H9 (cell line): Measurements from ENCODE around the gene SH3BP2. TPM values are rescaled to one million over a fixed set of nuclear protein-coding genes. Genes with fewer than 3 reads are reported as not detected.

Source experiments
- DNase-seq: peaks from one replicate; pipeline ENCODE4 v3.0.0-alpha.2; 2017
- H2AFZ ChIP-seq: one replicate; pipeline ENCODE4 v1.6.1; 2013; ENCODE audit warnings: mild to moderate bottlenecking, low read length, control low read depth, moderate library complexity
- H2AK5ac ChIP-seq: 2 replicates; pipeline ENCODE4 v1.6.1; 2013; ENCODE audit warnings: low read length, control low read depth, mixed read lengths; ENCODE audit not compliant: insufficient read length
- H2BK120ac ChIP-seq: one replicate; pipeline ENCODE4 v1.6.1; 2013; ENCODE audit warnings: low read depth, mild to moderate bottlenecking, low read length, control low read depth, inconsistent platforms; ENCODE audit not compliant: poor library complexity, severe bottlenecking
- H2BK12ac ChIP-seq: 2 replicates; pipeline ENCODE4 v1.6.1; 2013; ENCODE audit warnings: low read length, control low read depth, mixed read lengths, low read depth; ENCODE audit not compliant: insufficient read length
- H2BK15ac ChIP-seq: 2 replicates; pipeline ENCODE4 v1.6.1; 2013; ENCODE audit warnings: low read depth, low read length, control low read depth
- H2BK20ac ChIP-seq: one replicate; pipeline ENCODE4 v1.6.1; 2013; ENCODE audit warnings: low read depth, mild to moderate bottlenecking, low read length, control low read depth, inconsistent platforms; ENCODE audit not compliant: poor library complexity, severe bottlenecking
- H2BK5ac ChIP-seq: 2 replicates; pipeline ENCODE4 v1.6.1; 2013; ENCODE audit warnings: low read length, control low read depth, mixed read lengths; ENCODE audit not compliant: insufficient read length
- H3K14ac ChIP-seq: 2 replicates; pipeline ENCODE4 v1.6.1; 2013; ENCODE audit warnings: low read length, control low read depth; ENCODE audit not compliant: insufficient read depth
- H3K18ac ChIP-seq: 2 replicates; pipeline ENCODE4 v1.6.1; 2013; ENCODE audit warnings: low read depth, mild to moderate bottlenecking, mixed read lengths, low read length, control low read depth; ENCODE audit not compliant: insufficient read length
- H3K23ac ChIP-seq: 2 replicates; pipeline ENCODE4 v1.6.1; 2013; ENCODE audit warnings: low read length, control low read depth, mixed read lengths, low read depth; ENCODE audit not compliant: insufficient read length
- H3K23me2 ChIP-seq: 2 replicates; pipeline ENCODE4 v1.6.1; 2013; ENCODE audit warnings: low read depth, mild to moderate bottlenecking, mixed read lengths, low read length, control low read depth; ENCODE audit not compliant: insufficient read length, poor library complexity, severe bottlenecking
- H3K27ac ChIP-seq: 2 replicates; pipeline ENCODE4 v1.5.1; 2013; ENCODE audit warnings: low read length, control low read depth, mixed read lengths, low read depth; ENCODE audit not compliant: insufficient read length
- H3K27me3 ChIP-seq: 2 replicates; pipeline ENCODE4 v1.6.1; 2013; ENCODE audit warnings: low read length, control low read depth, inconsistent platforms; ENCODE audit not compliant: insufficient read depth
- H3K4ac ChIP-seq: 2 replicates; pipeline ENCODE4 v1.6.1; 2013; ENCODE audit warnings: low read depth, mild to moderate bottlenecking, control low read depth, inconsistent platforms, low read length, moderate library complexity
- H3K4me1 ChIP-seq: 2 replicates; pipeline ENCODE4 v1.6.1; 2013; ENCODE audit warnings: low read length, control low read depth, inconsistent platforms; ENCODE audit not compliant: insufficient read depth
- H3K4me2 ChIP-seq: 2 replicates; pipeline ENCODE4 v1.6.1; 2013; ENCODE audit warnings: low read length, control low read depth, mixed read lengths; ENCODE audit not compliant: insufficient read length, insufficient read depth
- H3K56ac ChIP-seq: 2 replicates; pipeline ENCODE4 v1.6.1; 2013; ENCODE audit warnings: low read depth, mild to moderate bottlenecking, mixed read lengths, low read length, control low read depth; ENCODE audit not compliant: insufficient read length
- H3K79me1 ChIP-seq: 2 replicates; pipeline ENCODE4 v1.6.1; 2013; ENCODE audit warnings: low read depth, mild to moderate bottlenecking, moderate library complexity, low read length, control low read depth, inconsistent platforms; ENCODE audit not compliant: insufficient read depth, poor library complexity, severe bottlenecking
- H3K79me2 ChIP-seq: 2 replicates; pipeline ENCODE4 v1.6.1; 2013; ENCODE audit warnings: low read length, control low read depth, inconsistent platforms; ENCODE audit not compliant: insufficient read depth
- H3K9ac ChIP-seq: 2 replicates; pipeline ENCODE4 v1.6.1; 2013; ENCODE audit warnings: low read length, control low read depth, mixed read lengths; ENCODE audit not compliant: insufficient read length; ENCODE audit errors: extremely low read depth
- H3K9me3 ChIP-seq: one replicate; pipeline ENCODE4 v1.6.1; 2013; ENCODE audit warnings: low read depth, low read length, inconsistent platforms; ENCODE audit not compliant: control insufficient read depth
- H3T11ph ChIP-seq: one replicate; pipeline ENCODE4 v1.6.1; 2013; ENCODE audit warnings: mild to moderate bottlenecking, low read length, control low read depth, inconsistent platforms
- H4K20me1 ChIP-seq: one replicate; pipeline ENCODE4 v1.6.1; 2013; ENCODE audit not compliant: control insufficient read depth, insufficient read length, insufficient read depth
- H4K5ac ChIP-seq: 2 replicates; pipeline ENCODE4 v1.6.1; 2013; ENCODE audit warnings: low read depth, mild to moderate bottlenecking, mixed read lengths, low read length, control low read depth; ENCODE audit not compliant: insufficient read length
- H4K8ac ChIP-seq: replicated peaks from 2 replicates; pipeline ENCODE4 v1.6.1; 2013; ENCODE audit warnings: low read length, control low read depth, mixed read lengths, low read depth; ENCODE audit not compliant: insufficient read length
- H4K91ac ChIP-seq: 2 replicates; pipeline ENCODE4 v1.6.1; 2013; ENCODE audit warnings: low read depth, mild to moderate bottlenecking, moderate library complexity, mixed read lengths, low read length, control low read depth; ENCODE audit not compliant: insufficient read length
- H3K27ac Mint-ChIP-seq, 3 experiments: 2 replicates in 2 of 3; 3 replicates in 1 of 3; pipeline ENCODE4 v1.8.0; 2020 to 2021; ENCODE audit warnings: mixed read lengths in 3 of 3, mild to moderate bottlenecking in 1 of 3, moderate library complexity in 1 of 3
- H3K27me3 Mint-ChIP-seq: 2 replicates; pipeline ENCODE4 v1.8.0; 2021; ENCODE audit warnings: low read depth, mild to moderate bottlenecking, moderate library complexity, mixed read lengths
- H3K36me3 Mint-ChIP-seq, 3 experiments: 2 replicates in 2 of 3; 3 replicates in 1 of 3; pipeline ENCODE4 v1.8.0; 2020 to 2021; ENCODE audit warnings: low read depth in 3 of 3, mixed read lengths in 3 of 3; ENCODE audit not compliant: insufficient read depth in 1 of 3
- H3K4me1 Mint-ChIP-seq, 2 experiments: 2 replicates each; pipeline ENCODE4 v1.8.0; 2020; ENCODE audit warnings: mixed read lengths in 2 of 2
- H3K4me3 Mint-ChIP-seq, 2 experiments: 2 replicates in 1 of 2; 3 replicates in 1 of 2; pipeline ENCODE4 v1.8.0; 2020 to 2021; ENCODE audit warnings: mild to moderate bottlenecking in 2 of 2, mixed read lengths in 2 of 2, moderate library complexity in 1 of 2
- H3K9me3 Mint-ChIP-seq, 2 experiments: 2 replicates in 1 of 2; 3 replicates in 1 of 2; pipeline ENCODE4 v1.8.0; 2020; ENCODE audit warnings: mild to moderate bottlenecking in 2 of 2, mixed read lengths in 2 of 2, moderate library complexity in 1 of 2
- CTCF ChIP-seq: fragments of 200-600 bp; sonication (generic); conservative IDR thresholded peaks from 3 replicates; pipeline ENCODE4 v1.8.0; 2021; ENCODE audit warnings: antibody characterized with exemption, mild to moderate bottlenecking
- WGBS: extraction: QIAGEN DNeasy Blood & Tissue Kit; methylation state at CpG from one replicate; pipeline ENCODE4 v1.1.7; 2013; ENCODE audit warnings: missing lambda C conversion rate, low lambda C conversion rate, mixed read lengths; ENCODE audit not compliant: insufficient read length; ENCODE audit errors: extremely low coverage; 5-methylcytosine and 5-hydroxymethylcytosine counted together
- total RNA-seq: library from RNA; stranded (reverse); gene quantifications from 2 replicates; pipeline ENCODE4 v1.2.1, GENCODE V29; 2021

SH3BP2 gene
- total RNA-seq, 1 experiment from 2014 or later: 37.6 TPM

GRCh38 chr4:2825740-2826139, 32.9 kb downstream of the SH3BP2 start:
- no peak for TF ChIP-seq CTCF
- peaks cover 6% of the 10 kb centered on the region for H4K20me1 ChIP-seq
- no peaks in the 10 kb centered on the region for H3K79me2 ChIP-seq
- no peaks in the 10 kb centered on the region for H3K79me1 ChIP-seq
- no peak for DNase-seq
- H2BK12ac ChIP-seq: no peak overlapping the region
- H3K27me3 Mint-ChIP-seq: no peaks in the 10 kb centered on the region
- H3K27ac ChIP-seq: no peak overlapping the region
- H2BK120ac ChIP-seq: no peak overlapping the region
- H2AFZ ChIP-seq: no peak overlapping the region
- no peak overlapping the region for H2AK5ac ChIP-seq
- no peak overlapping the region for H2BK20ac ChIP-seq
- peaks cover 31 to 67% (median 49%) of the 10 kb centered on the region in 3 experiments; a peak in 6 of 7 replicates for H3K36me3 Mint-ChIP-seq
- no peak overlapping the region for H4K5ac ChIP-seq
- no peak overlapping the region for H4K8ac ChIP-seq
- H3K4me1 Mint-ChIP-seq: no peaks in the 10 kb centered on the region; a peak in 1 of 4 replicates
- no peak overlapping the region for H3K4ac ChIP-seq
- no peak overlapping the region for H3K56ac ChIP-seq
- H4K91ac ChIP-seq: no peak overlapping the region
- no peak overlapping the region for H3T11ph ChIP-seq
- no CpG with 5 or more reads among the region's 13 CpGs for WGBS
- H3K23ac ChIP-seq: no peak overlapping the region
- no peak overlapping the region for H3K4me2 ChIP-seq
- H3K27ac Mint-ChIP-seq: no peak overlapping the region; a peak in 1 of 7 replicates
- H3K4me1 ChIP-seq: no peaks in the 10 kb centered on the region
- H3K9ac ChIP-seq: no peak overlapping the region
- no peaks in the 10 kb centered on the region for H3K23me2 ChIP-seq
- H3K4me3 Mint-ChIP-seq: no peak overlapping the region; a peak in 1 of 5 replicates
- H3K27me3 ChIP-seq: no peaks in the 10 kb centered on the region
- H2BK15ac ChIP-seq: no peak overlapping the region
- H3K9me3 ChIP-seq: no peaks in the 10 kb centered on the region
- no peak overlapping the region for H3K18ac ChIP-seq
- H2BK5ac ChIP-seq: no peak overlapping the region
- H3K14ac ChIP-seq: no peak overlapping the region
- no peaks in the 10 kb centered on the region; a peak in 2 of 5 replicates for H3K9me3 Mint-ChIP-seq
